ENCODE data around the gene MEGF11.

The MEGF11 gene

DNA sequence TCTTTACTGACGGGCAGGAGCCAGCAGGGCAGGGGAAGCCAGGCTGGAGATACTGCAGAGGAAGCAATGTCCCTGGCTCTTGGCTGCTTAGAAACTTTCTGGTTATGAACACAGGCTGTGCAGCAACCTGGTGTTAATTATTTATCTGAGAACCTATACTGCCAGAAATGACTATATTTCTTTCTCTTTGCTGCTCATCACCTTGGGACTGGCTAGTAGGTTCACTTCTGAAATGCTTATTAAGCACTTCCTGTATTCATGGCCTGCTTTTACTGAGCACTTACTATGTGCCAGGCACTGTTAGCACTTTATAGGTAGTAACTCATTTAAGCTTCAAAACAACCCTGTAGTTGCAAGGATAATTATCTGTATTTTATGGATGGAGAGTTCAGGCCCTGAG, 326.7 kb downstream of the MEGF11 start:
- no peak for DNase-seq

DNA sequence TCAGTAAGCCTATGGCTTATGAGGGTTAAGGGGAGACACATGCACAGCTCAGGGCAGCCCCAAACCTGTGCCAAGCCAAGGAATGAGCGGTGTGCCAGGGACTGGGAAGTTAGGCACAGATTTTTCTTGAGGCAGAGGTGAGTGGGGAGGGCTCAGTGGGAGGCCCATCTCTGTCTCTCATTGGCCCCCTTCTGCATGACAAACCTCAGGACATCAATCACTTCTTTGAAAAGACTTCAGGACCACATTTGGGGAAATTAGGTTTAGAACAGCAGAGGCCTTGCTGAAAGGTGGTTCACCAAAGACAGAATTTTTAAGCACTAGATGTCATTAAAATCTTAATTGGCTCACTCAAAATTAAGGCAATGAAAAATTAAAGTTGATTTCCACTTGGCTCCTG, 327.1 kb downstream of the MEGF11 start:
- DNase-seq: no peak

- DNase-seq: no peak
Measured at GRCh38 chr15:65925338-65925737, 328.2 kb downstream of the MEGF11 start.

- no peak for DNase-seq
Measured at GRCh38 chr15:65924004-65924403, 329.5 kb downstream of the MEGF11 start.

- no peak for DNase-seq
Measured at GRCh38 chr15:65923264-65923663, 330.3 kb downstream of the MEGF11 start.

DNA sequence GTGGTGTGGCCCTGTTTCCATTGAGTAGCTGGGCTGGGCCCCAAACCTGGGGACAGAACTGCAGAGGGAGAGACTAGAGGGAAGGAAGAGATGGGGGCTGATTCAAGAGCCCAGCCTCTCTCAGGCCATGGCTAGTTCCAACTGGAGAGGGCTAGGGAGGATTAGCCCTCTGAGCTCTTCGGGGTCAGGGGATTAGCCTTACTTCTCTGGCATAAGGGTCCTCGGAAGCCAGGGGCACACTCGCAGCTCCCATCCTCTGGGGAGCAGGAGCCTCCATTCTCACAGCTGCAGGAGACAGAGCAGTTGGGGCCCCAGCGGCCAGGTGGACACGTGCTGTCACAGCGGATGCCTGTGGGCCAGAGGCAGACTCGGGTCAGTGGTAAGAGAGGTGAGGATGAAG, 330.9 kb downstream of the MEGF11 start:
- no peak for DNase-seq

DNA sequence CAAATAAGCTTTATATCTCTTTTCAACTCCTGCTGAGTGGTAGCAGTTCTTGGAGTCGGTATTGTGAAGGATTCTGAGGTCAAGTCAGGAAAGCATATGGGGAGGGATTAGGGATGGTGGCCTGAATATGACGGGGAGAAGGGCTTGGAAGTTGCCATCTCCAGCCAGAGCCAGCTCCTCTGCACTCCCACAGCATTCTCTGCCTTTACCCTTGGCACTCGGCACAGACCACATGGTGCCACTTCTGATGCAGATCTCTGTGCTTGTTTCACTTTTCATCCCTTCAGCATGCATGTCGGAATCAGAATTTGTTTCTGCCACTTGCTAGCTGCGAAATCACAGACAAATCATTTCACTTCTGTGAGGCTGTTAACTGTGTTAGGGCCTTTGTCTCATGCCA, 331.8 kb downstream of the MEGF11 start:
- DNase-seq: no peak

GRCh38 chr15:65920825-65921309, 332.7 kb downstream of the MEGF11 start:
- DNase-seq: no peak

DNA sequence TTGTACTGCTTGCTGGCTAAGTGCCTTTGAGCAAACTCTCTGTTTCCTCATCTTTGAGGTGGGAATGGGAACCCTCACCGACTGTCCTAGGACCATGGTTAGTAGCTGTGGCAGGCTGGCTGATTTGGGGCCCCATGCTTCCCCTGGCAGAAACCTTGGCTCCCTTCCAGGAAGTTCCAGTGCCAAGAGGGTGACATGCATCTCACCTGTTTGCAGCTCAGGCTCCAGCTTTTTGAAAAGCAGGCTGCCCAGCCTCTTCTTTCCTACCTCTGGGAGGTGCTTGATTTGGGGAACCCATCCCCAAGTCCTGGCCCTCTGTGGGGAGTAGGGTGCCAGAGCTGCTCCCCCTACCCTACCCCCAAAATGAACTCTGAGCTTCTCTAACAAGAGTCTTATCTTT, 333.4 kb downstream of the MEGF11 start:
- DNase-seq: no peak

GRCh38 chr15:65919353-65919752, 334.2 kb downstream of the MEGF11 start:
- DNase-seq: no peak

- DNase-seq: no peak
Measured at GRCh38 chr15:65918945-65919344, 334.6 kb downstream of the MEGF11 start.

GRCh38 chr15:65918357-65918920, 335.1 kb downstream of the MEGF11 start:
- DNase-seq: no peak

GRCh38 chr15:65917936-65918335, 335.6 kb downstream of the MEGF11 start:
- DNase-seq: no peak

- DNase-seq: no peak
Measured at GRCh38 chr15:65917407-65917756, 336.2 kb downstream of the MEGF11 start.

DNA sequence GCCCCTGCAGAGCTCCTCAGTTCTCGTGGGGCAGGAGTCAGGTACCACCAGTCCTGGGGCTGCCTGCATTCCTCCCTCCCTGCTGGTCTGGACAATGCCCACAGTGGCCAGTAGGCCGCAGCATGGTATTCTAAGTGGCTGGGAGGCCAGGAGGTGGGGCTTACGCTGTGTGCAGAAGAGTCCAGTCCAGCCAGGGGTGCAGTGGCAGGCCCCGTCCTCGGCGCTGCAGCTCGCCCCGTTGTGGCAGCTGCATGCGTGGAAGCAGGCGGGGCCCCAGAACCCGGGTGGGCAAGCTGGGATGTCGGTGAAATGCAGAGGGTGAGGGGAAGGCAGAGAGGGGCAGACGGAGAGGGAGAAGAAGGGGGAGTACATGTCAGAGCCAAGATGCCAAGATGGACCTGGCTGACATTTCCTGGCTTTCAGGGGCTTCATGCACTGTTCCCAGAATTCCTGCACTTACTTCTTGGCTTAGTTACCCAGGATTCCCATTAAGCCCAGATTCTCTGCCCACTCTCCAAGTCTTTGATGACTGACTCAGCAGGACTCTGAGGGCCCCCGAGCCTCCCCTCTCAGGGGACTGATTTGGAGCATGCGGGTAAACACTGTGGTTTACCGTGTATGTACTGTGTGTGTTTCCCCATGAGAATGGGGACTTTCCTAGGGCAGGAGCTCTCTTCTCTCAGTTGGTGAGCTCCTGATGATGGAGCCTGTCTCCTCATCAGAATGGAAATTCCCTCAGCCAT, 336.7 kb downstream of the MEGF11 start:
- DNase-seq: no peak

DNA sequence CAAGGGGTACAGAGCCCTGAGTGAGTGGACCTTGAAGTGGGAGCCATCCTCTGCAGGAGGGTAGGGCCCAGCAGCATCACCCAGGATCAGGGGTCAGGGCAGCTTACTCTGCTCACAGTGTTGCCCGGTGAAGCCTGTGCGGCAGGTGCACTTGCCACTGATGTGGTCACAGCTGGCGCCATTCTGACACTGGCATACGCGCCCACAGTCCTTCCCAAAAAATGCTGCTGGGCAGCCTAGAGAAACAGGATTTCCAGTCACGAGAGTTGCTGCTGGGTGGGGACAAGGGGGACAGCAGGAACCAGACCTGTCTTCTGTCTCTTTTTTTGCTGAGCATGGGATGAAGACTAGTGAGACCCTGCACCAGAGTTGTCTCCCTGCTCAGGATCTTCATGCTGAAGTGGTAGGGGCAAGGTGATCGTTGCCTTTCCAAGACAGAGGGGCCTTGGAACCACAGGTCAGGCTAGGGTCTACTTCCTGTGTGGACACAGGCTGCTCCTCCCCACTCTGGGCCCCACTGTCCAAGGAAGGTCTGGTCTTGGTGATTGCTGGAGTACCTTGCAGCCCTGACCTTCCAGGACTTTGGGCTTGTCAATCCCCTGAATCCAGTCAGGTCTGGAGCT, 337.4 kb downstream of the MEGF11 start:
- no peak for DNase-seq

DNA sequence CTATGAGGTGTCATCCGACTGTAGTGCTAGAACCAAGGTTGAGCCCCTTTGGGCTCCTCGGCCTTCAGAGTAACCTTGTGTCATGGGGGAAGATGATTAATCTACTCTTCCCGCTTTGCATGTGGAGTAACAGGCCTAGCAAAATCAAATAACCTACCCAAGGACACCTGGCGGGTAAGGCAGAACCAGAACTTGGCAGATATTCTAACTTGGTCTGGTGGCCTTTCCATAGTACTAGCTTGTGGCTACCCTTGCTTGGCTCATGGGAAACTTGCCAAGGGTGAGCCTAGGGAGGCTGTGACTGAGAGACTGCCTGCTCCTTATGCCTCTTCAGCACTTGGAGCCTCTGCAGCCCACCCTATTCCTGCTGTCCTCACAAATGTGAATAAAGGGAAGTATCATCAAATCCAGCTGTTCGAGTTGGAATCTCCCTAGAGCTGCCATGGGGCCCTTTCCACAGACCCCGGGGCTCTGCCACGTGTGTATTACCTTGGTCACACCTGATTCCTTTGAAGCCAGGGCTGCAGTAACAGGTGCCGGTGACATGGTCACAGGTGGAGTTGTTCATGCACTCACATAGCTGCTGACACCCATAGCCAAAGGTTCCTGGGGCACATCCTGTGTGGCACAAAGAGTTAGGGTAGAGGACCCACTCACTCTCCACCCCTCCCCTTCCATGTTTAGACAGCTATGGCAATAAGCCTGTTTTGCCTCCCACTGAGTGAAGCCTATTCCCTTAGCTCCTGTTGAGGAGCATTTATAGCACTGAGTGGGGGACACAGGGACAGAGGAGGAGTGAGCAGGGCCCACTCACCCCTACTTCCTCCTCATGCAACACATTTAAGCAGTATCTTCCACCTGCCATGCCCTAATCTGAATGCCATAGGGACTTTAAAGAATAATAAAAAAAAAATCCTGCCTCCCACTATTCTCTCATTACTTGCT, 338.3 kb downstream of the MEGF11 start:
- no peak for DNase-seq

GRCh38 chr15:65914386-65914785, 339.2 kb downstream of the MEGF11 start:
- DNase-seq: no peak

DNA sequence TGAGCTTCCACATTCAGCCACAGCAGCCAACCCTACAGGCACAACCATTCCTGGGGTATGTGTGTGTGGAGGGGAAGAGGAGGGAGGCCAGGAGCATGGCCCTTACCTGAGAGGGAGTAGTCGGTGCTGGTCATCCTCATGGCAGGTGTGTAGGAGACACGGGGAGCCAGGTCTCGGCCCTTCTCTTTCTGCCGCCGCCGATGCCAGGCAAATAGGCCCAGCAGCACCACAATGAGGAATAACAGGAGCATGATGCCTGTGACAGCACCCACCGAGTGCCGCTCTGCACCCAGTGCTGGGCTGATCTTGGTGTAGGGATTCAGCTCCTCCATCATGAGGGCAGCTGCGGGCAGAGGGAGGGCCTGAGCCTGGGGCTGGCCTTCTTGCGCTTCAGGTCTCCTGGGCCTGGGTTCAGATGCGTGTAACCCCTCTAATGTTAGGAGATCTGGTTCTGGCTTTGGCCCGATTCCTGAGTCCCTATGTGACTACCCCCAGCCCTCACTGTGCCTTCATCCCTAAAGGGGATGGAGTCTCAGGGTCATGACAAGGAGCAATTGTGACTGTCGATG, 339.8 kb downstream of the MEGF11 start:
- no peak for DNase-seq

- no peak for DNase-seq
Measured at GRCh38 chr15:65912235-65912634, 341.3 kb downstream of the MEGF11 start.

GRCh38 chr15:65910341-65910740, 343.2 kb downstream of the MEGF11 start:
- DNase-seq: no peak

DNA sequence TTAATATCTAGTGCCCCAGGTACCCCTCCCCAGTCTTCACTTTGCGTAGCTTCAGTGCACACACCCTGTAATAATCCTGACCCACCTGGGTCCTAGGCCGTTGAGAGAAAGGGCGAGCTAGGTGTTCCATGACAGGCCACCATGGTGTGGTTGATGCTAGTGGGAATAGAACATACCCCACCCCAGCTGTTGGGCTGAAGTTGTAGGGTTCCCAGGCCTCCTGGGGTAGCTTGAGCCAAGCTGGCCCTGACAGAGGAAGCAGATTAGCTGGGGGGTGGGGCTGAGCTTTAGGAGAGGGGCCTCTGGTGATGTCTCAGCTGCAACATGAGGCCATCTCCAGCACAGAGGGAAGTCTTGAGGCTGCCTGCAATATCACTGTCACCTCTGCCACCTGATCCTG, 343.7 kb downstream of the MEGF11 start:
- DNase-seq: no peak

GRCh38 chr15:65908876-65909275, 344.7 kb downstream of the MEGF11 start:
- DNase-seq: no peak
